Fibroblast of upper back skin (primary cell): Measurements from ENCODE around the gene TTLL3.
A peak's percentile ranks its signal among the peaks of the same experiment; 100 is the strongest.

Experiments
- DNase-seq: peaks from one replicate; pipeline ENCODE4 v3.0.0-alpha.2; 2013

Gene TTLL3

DNA sequence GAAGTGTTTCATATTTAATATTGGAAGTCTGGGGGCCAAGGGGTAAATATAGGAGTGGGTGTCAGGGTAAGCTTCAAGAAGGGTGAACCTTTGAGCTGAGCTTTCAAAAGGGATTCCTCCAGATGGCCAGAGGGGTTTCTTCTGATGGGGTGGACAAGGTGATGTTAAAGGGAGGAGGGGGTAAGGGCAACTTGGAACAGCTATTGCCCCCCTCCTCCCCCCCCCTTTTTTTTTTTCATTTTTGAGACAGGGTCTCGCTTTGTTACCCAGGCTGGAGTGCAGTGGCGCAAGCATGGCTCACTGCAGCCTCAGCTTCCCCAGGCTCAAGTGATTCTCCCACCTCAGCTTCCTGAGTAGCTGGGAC lies 2.1 kb upstream of the TTLL3 start:
- DNase-seq: no peak

GRCh38 chr3:9808345-9809037 lies 1.6 kb upstream of the TTLL3 start:
- peak; percentile 23 for DNase-seq

DNA sequence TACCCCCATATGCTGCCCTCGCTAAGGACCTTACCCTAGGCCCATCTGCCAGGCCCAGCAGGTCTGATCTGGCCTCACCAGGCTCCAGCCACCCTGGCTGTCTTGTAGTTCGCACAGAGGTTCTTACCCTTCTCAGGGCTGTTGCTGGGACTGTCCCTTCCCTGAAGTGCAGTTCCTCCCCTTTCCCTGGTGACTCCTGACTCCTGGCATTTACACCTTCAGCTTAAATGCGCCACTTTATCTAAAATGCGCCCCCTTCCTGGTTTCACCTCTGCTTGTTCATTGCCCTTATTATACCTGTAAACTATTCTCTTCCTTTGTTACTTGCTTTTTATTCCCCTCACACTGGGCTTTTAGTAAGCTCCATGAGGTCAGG lies 835 bp upstream of the TTLL3 start:
- DNase-seq: no peak

DNA sequence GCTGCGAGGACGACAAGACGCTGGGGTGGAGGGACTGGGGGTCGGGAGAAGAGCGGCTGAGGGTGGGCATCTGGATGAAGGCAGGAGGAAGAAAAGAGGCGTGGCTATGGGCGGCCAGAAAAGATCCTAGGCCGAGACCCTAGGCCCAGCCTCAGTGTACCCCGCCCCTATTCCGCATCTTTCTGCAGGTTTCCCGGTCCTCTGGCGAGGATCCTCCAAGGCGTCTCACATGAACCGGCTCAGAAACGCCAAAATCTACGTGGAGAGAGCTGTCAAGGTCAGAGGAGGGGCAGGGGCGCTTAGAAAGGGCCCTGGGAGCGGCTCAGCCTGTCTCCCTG lies 340 bp downstream of the TTLL3 start:
- DNase-seq: no peak

- no peak for DNase-seq
Observed at GRCh38 chr3:9810846-9811245, 784 bp downstream of the TTLL3 start.

DNA sequence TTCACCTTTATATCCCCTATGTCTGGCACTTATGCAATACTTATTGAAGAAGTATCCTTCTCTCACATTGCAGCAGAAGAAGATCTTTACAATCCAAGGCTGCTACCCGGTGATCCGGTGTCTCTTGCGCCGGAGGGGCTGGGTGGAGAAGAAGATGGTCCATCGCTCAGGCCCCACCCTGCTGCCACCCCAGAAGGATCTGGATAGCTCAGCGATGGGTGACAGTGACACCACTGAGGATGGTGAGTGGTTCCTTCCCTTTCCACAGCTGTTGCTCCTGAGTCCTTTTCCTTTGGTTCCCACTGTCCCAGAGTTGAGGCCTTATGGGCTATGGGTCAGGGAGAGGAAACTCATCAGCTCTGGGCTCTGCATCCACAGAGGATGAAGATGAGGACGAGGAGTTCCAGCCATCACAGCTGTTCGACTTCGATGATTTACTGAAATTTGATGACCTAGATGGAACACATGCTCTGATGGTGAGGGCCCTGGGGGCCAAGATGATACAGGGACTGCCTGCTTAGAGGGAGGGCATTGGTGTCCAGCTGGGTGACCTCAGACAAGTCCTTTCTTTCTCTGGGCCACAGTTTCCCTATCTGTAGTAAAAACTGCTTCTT lies 2.9 kb downstream of the TTLL3 start:
- no peak for DNase-seq

DNA sequence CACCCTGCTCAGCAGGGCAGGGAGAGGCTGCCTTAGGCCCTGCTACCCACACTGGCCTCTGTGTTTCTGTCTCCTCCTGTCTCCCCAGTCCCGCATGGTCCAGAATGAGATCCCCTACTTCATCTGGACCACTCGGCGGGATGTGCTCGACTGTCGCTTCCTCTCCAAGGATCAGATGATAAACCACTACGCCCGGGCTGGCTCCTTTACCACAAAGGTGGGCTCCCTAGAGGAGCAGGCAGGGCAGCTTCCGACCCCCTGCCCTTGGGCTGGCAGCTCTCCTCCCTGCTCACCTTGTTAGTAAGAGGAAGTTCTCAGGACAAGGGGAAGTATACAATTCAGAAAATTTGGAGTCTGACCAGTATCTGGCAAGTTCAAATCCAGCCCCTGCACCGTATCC lies 5.9 kb downstream of the TTLL3 start:
- DNase-seq: no peak

GRCh38 chr3:9817436-9817835 lies 7.4 kb downstream of the TTLL3 start:
- DNase-seq: no peak

- DNase-seq: no peak
Observed at GRCh38 chr3:9818666-9819335, 8.7 kb downstream of the TTLL3 start.

DNA sequence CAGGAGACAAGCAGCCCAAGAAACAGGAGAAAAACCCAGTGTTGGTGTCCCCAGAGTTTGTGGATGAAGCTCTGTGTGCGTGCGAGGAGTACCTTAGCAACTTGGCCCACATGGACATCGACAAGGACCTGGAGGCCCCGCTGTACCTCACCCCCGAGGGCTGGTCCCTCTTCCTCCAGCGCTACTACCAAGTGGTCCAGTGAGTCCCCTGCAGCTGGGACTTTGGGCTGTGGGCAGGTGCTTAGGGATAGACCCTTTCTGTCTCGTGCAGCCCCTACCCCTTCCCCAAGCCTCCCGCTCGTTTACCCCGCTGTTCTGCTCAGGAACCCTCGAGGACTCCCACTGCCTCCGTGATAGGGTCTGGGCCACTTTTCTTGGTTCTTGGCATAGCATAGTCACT lies 10.5 kb downstream of the TTLL3 start:
- no peak for DNase-seq

GRCh38 chr3:9820946-9821345 lies 10.9 kb downstream of the TTLL3 start:
- no peak for DNase-seq

GRCh38 chr3:9825451-9826040 lies 15.5 kb downstream of the TTLL3 start:
- DNase-seq: no peak

DNA sequence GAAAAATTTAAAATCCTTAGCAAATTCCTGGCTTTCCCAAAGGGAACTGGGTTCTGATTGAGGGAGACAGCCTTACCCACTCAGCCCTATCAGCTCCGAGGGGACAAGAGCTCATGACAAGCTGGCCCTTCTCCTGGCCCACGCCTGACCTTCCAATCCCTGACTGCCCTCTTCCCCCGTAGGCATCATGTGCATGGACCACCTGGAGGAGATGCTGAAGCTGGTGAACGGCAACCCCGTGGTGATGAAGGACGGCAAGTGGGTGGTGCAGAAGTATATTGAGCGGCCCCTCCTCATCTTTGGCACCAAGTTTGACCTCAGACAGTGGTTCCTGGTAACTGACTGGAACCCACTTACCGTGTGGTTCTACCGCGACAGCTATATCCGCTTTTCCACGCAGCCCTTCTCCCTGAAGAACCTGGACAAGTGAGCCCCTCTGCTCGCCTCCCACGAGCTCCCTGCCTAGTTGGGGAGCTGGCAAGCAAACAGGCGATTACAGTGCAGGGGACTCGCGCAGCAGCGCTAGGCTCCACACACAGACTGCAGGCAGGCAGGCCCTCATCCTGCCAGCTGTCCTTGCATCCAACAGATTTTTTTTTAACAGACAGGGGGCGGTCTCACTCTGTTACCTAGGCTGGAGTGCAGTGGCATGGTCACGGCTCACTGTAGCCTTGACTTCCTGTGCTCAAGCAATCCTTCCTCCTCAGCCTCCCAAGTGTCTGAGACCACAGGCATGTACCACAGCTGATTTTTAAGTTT lies 16.9 kb downstream of the TTLL3 start:
- DNase-seq: peak; percentile 11

GRCh38 chr3:9828801-9829755 lies 19.0 kb downstream of the TTLL3 start:
- no peak for DNase-seq

- DNase-seq: no peak
Observed at GRCh38 chr3:9831253-9831652, 21.2 kb downstream of the TTLL3 start.

DNA sequence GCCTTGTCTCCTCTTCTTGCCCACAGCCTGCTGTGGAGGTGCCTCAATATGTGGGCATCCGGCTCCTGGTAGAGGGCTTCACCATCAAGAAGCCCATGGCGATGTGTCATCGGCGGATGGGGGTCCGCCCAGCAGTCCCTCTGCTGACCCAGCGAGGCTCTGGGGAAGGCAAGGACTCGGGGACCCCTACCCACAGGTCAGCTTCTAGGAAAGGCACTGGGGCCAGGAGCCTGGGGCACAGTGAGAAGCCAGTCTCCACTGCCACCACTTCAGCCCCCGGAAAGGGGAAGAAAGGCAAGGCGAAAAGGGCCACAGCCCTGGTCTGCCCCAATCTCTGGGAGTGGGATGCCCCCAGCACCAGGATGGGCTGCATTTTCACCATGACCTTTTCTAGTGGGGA lies 23.0 kb downstream of the TTLL3 start:
- no peak for DNase-seq

GRCh38 chr3:9834520-9835380 lies 24.7 kb downstream of the TTLL3 start:
- DNase-seq: no peak

DNA sequence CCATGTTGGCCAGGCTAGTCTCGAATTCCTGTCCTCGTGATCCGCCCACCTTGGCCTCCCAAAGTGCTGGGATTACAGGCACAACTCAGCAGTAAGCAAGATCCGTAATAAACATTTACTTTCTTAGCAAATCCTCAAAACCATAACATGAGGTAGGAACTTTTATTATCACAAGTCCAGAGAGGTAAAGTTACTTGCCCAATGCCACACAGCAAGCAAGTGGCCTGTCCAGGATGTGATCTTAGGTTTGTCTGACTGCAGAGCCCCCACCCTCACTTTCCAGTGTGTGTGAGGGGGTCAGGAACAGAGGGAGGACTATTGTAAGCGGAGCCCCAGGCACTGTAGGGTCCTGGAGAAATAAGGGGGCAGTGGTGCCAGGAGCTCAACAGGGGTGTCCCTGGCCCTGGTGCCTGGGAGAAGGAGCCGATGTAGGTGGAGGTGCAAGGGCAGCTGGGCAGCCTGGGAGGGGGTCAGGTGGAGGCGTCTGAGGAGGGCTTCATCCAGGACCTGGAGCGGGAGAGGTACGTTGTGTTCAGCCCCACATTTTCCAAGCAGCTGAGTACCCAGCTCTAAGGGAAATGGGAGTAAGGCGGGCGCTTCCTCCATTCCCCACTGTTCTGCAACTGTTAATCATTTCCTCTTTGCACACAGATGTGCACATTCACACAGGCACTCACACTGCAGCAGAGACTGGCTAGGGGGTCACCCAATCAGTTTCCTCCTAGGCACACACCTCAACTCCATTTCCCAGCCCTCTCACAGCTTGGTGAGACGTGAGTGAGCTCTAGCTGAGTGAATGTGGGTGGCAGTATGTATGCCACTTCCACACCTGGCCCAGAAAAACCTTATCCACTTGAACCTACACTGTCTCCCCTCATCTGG lies 27.9 kb downstream of the TTLL3 start:
- no peak for DNase-seq

GRCh38 chr3:9838856-9839255 lies 28.8 kb downstream of the TTLL3 start:
- no peak for DNase-seq

- no peak for DNase-seq
Observed at GRCh38 chr3:9841015-9841414, 31.0 kb downstream of the TTLL3 start.
